ENCODE results near the gene NEMP2. TPM values are rescaled to one million over a fixed set of nuclear protein-coding genes. Genes with fewer than 3 reads are reported as not detected.

Gene NEMP2
- total and polyA plus RNA-seq, 4 donors, result 0.85 to 11.2 (median 2.6) TPM

DNA sequence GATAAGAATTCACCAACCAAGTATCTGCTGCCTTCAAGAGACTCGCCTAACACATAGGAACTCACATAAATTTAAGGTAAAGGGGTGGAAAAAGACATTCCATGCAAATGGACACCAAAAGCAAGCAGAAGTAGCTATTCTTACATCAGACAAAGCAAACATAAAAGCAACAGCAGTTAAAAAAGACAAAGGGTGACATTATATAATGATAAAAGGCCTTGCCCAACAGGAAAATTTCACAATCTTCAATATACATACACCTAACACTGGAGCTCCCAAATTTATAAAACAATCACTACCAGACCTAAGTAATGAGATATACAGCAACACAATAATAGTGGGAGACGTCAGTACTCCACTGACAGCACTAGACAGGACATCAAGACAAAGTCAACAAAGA, 41.4 kb downstream of the NEMP2 start:
- 90 to 91% methylated on average over 2 of the region's 2 CpGs for whole genome bisulfite sequencing, 2 donors
- Histone ChIP-seq H3K9me3 (ENCODE audit: control insufficient read depth in 4 of 4, insufficient read depth in 3 of 4, low read length in 3 of 4) (no peaks in the 10 kb centered on the region), H3K27ac (ENCODE audit: low read depth in 1 of 2, low read length in 1 of 2) (no peak overlapping the region), H3K27me3 (ENCODE audit: control insufficient read depth in 3 of 3, insufficient read depth in 3 of 3, low read length in 2 of 3) (no peaks in the 10 kb centered on the region), H3K4me3 (no peak overlapping the region), H3K9ac (ENCODE audit: insufficient read depth in 1 of 2, low read length in 2 of 2) (no peak overlapping the region), H3K4me1 (ENCODE audit: control insufficient read depth in 5 of 5, insufficient read depth in 5 of 5, low read length in 5 of 5) (no peaks in the 10 kb centered on the region), H3K36me3 (ENCODE audit: control insufficient read depth in 4 of 4, insufficient read depth in 4 of 4, low read length in 4 of 4) (peaks cover 5 to 19% (median 11%) of the 10 kb centered on the region in 4 donors)
- DNase-seq (no peak), ATAC-seq (ENCODE audit: insufficient read depth, low FRiP score) (no peak)
- TF ChIP-seq, protein P1, sequence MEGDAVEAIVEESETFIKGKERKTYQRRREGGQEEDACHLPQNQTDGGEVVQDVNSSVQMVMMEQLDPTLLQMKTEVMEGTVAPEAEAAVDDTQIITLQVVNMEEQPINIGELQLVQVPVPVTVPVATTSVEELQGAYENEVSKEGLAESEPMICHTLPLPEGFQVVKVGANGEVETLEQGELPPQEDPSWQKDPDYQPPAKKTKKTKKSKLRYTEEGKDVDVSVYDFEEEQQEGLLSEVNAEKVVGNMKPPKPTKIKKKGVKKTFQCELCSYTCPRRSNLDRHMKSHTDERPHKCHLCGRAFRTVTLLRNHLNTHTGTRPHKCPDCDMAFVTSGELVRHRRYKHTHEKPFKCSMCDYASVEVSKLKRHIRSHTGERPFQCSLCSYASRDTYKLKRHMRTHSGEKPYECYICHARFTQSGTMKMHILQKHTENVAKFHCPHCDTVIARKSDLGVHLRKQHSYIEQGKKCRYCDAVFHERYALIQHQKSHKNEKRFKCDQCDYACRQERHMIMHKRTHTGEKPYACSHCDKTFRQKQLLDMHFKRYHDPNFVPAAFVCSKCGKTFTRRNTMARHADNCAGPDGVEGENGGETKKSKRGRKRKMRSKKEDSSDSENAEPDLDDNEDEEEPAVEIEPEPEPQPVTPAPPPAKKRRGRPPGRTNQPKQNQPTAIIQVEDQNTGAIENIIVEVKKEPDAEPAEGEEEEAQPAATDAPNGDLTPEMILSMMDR (IDR thresholded peaks at IDR 0.05; ENCODE audit: control extremely low read depth, extremely low read depth), result no peak

GRCh38 chr2:190490502-190490901, 44.0 kb downstream of the NEMP2 start:
- Histone ChIP-seq H3K27me3 (ENCODE audit: control insufficient read depth in 3 of 3, insufficient read depth in 3 of 3, low read length in 2 of 3) (no peaks in the 10 kb centered on the region), H3K9ac (ENCODE audit: insufficient read depth in 1 of 2, low read length in 2 of 2) (no peak overlapping the region), H3K9me3 (ENCODE audit: control insufficient read depth in 4 of 4, insufficient read depth in 3 of 4, low read length in 3 of 4) (no peaks in the 10 kb centered on the region), H3K27ac (ENCODE audit: low read depth in 1 of 2, low read length in 1 of 2) (no peak overlapping the region), H3K4me1 (ENCODE audit: control insufficient read depth in 5 of 5, insufficient read depth in 5 of 5, low read length in 5 of 5) (peaks cover 0 to 6% (median 0%) of the 10 kb centered on the region in 5 donors), H3K36me3 (ENCODE audit: control insufficient read depth in 4 of 4, insufficient read depth in 4 of 4, low read length in 4 of 4) (peaks cover 5 to 20% (median 9%) of the 10 kb centered on the region in 4 donors), H3K4me3 (no peak overlapping the region)
- DNase-seq, result no peak
- 97 to 99% methylated on average over 3 of the region's 3 CpGs for WGBS, 2 donors
- no peak for ATAC-seq (ENCODE audit: insufficient read depth, low FRiP score)
- TF ChIP-seq, protein P1 (IDR thresholded peaks at IDR 0.05; ENCODE audit: control extremely low read depth, extremely low read depth), result no peak

DNA sequence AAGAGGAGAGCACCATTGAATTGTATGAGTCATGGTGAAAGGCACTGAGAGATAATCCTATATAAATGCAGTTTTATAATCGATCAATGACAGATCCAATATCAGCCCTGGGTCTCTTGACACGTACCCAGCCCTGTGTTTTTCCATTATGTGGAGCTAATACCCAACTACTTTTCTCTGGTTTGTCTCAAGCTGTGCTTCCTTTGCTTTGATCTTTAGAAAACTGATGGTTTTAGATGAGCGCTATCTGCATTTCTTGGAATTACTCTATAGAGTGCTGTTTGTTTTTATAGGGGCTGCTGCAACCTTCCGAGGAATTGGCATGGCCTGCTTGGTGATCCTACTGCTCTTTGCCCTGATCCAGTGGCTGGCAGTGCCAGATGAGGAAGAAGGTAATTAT, 45.0 kb downstream of the NEMP2 start:
- no peak overlapping the region for H3K27ac ChIP-seq (ENCODE audit: low read depth in 1 of 2, low read length in 1 of 2)
- TF ChIP-seq, protein P1 (IDR thresholded peaks at IDR 0.05; ENCODE audit: control extremely low read depth, extremely low read depth), result no peak
- no peaks in the 10 kb centered on the region for H3K27me3 ChIP-seq (ENCODE audit: control insufficient read depth in 3 of 3, insufficient read depth in 3 of 3, low read length in 2 of 3)
- WGBS, 2 donors, result 97 to 98% methylated on average over 4 of the region's 4 CpGs
- no peak overlapping the region for H3K4me3 ChIP-seq
- H3K9ac ChIP-seq (ENCODE audit: insufficient read depth in 1 of 2, low read length in 2 of 2), result no peak overlapping the region
- H3K9me3 ChIP-seq (ENCODE audit: control insufficient read depth in 4 of 4, insufficient read depth in 3 of 4, low read length in 3 of 4), result no peaks in the 10 kb centered on the region
- H3K4me1 ChIP-seq (ENCODE audit: control insufficient read depth in 5 of 5, insufficient read depth in 5 of 5, low read length in 5 of 5), result peaks cover 0 to 6% (median 0%) of the 10 kb centered on the region in 5 donors
- DNase-seq (no peak), ATAC-seq (ENCODE audit: insufficient read depth, low FRiP score) (no peak)
- H3K36me3 ChIP-seq (ENCODE audit: control insufficient read depth in 4 of 4, insufficient read depth in 4 of 4, low read length in 4 of 4), result peaks cover 5 to 20% (median 9%) of the 10 kb centered on the region in 4 donors
